Iris pigment epithelial cell (primary cell): ENCODE measurements around the gene C15orf62.

Experiments used
- DNase-seq: peaks from one replicate; pipeline ENCODE4 v3.0.0-alpha.2; 2011; ENCODE audit warnings: low read depth

The C15orf62 gene

GRCh38 chr15:40819048-40819447 is 49.3 kb downstream of the C15orf62 start:
- DNase-seq = no peak

- no peak for DNase-seq
Observed at GRCh38 chr15:40821195-40821594, 51.4 kb downstream of the C15orf62 start.
